K562 (cell line): Measurements from ENCODE around the gene NKIRAS1. TPM values are rescaled to one million over a fixed set of nuclear protein-coding genes. Genes with fewer than 3 reads are reported as not detected.

Experiments used
- ATAC-seq: fragments of 200-7000 bp; cut with Tn5 transposase; 3 replicates; pipeline ENCODE4 v1.9.1; 2020; ENCODE audit warnings: moderate library complexity
- BruUV-seq: library from RNA; stranded (reverse); fragments of 400-500 nt; replicated peaks from 2 replicates; lab custom pipeline; 2021; lab: Mats Ljungman, UMichigan
- CTCF ChIA-PET: fragments of 300-600 bp; formaldehyde crosslinking; extraction: SDS; loops from one replicate; lab custom pipeline; 2021; ENCODE audit warnings: low intra/inter-chr PET ratio; lab: Yijun Ruan, JAX
- POLR2A ChIA-PET: fragments of 300-600, 350-650 bp; sonication (Branson Sonifier 250); formaldehyde crosslinking; extraction: SDS; loops from one replicate; lab custom pipeline; 2021; ENCODE audit warnings: antibody characterized with exemption, inconsistent platforms; lab: Yijun Ruan, JAX
- DNase-seq, 4 experiments: peaks; one replicate each; pipeline versions ENCODE4 v3.0.0 to v3.0.0-alpha.2; 2011 to 2018; ENCODE audit warnings: low spot score in 3 of 4, mixed read lengths in 3 of 4; ENCODE audit errors: extremely low read depth in 1 of 4
- FAIRE-seq: peaks from 2 replicates; lab custom pipeline; 2011; peaks lifted over from hg19 to GRCh38; lab: Jason Lieb, UNC
- H2AFZ ChIP-seq: 2 replicates; pipeline ENCODE4 v1.6.0; 2011; ENCODE audit warnings: low read depth, low read length, control low read depth, inconsistent platforms
- H3K27ac ChIP-seq: fragments of 200-600 bp; 3 replicates; pipeline ENCODE4 v1.8.0; 2011; ENCODE audit warnings: low read depth, mild to moderate bottlenecking, control low read depth, inconsistent platforms, low read length, moderate library complexity, mixed read lengths; ENCODE audit errors: extremely low read depth
- H3K27me3 ChIP-seq, 2 experiments: fragments of 300-600 bp in 1 of 2; 2 replicates in 1 of 2; 3 replicates in 1 of 2; pipeline versions ENCODE4 v1.6.0 to v1.8.0; 2011; ENCODE audit warnings: inconsistent platforms in 2 of 2, low read length in 2 of 2, mild to moderate bottlenecking in 1 of 2, mixed read lengths in 1 of 2, moderate library complexity in 1 of 2; ENCODE audit not compliant: control insufficient read depth in 2 of 2, insufficient read depth in 2 of 2
- H3K36me3 ChIP-seq: fragments of 300-600 bp; 3 replicates; pipeline ENCODE4 v1.8.0; 2011; ENCODE audit warnings: mild to moderate bottlenecking, low read length, inconsistent platforms; ENCODE audit not compliant: control insufficient read depth, insufficient read depth
- H3K4me1 ChIP-seq, 2 experiments: fragments of 200-600 bp in 1 of 2; replicated peaks in 1 of 2; 2 replicates in 1 of 2; 3 replicates in 1 of 2; pipeline versions ENCODE4 v1.5.1 to v1.8.0; 2011; ENCODE audit warnings: inconsistent platforms in 2 of 2, low read length in 2 of 2, mild to moderate bottlenecking in 1 of 2, mixed read lengths in 1 of 2, moderate library complexity in 1 of 2; ENCODE audit not compliant: control insufficient read depth in 2 of 2, insufficient read depth in 2 of 2
- H3K4me2 ChIP-seq: 2 replicates; pipeline ENCODE4 v1.6.1; 2011; ENCODE audit warnings: low read length, control low read depth, inconsistent platforms, mixed read lengths; ENCODE audit not compliant: insufficient read depth
- H3K4me3 ChIP-seq: fragments of 200-600 bp; sonication (generic), shearing (Covaris generic); 2 replicates; pipeline ENCODE4 v1.5.1; 2016; ENCODE audit warnings: control low read depth, inconsistent platforms
- H3K79me2 ChIP-seq: fragments of 200-600 bp; 3 replicates; pipeline ENCODE4 v1.8.0; 2011; ENCODE audit warnings: low read length, inconsistent platforms; ENCODE audit not compliant: control insufficient read depth, insufficient read depth
- H3K9ac ChIP-seq, 2 experiments: 2 replicates each; pipeline versions ENCODE4 v1.6.0 to v1.6.1; 2011; ENCODE audit warnings: low read depth in 2 of 2, low read length in 2 of 2, control low read depth in 1 of 2, inconsistent platforms in 1 of 2, mild to moderate bottlenecking in 1 of 2, mixed read lengths in 1 of 2; ENCODE audit not compliant: insufficient read depth in 1 of 2
- H3K9me1 ChIP-seq: one replicate; pipeline ENCODE4 v1.6.0; 2011; ENCODE audit warnings: inconsistent platforms, mild to moderate bottlenecking, low read length, moderate library complexity; ENCODE audit not compliant: control insufficient read depth, insufficient read depth
- H3K9me3 ChIP-seq: replicated peaks from 2 replicates; pipeline ENCODE4 v1.5.1; 2011; ENCODE audit warnings: low read depth, low read length, inconsistent platforms; ENCODE audit not compliant: control insufficient read depth, insufficient read depth
- H4K20me1 ChIP-seq: replicated peaks from 2 replicates; pipeline ENCODE4 v1.6.1; 2011; ENCODE audit warnings: low read length, inconsistent platforms, mixed read lengths; ENCODE audit not compliant: control insufficient read depth, insufficient read depth
- GTF2E2 ChIP-seq: fragments of 200-800 bp; sonication (Bioruptor generic); IDR thresholded peaks from 2 replicates; pipeline ENCODE4 v1.6.1; 2016; ENCODE audit warnings: missing genetic modification characterization, missing compliant biosample characterization
- WGBS: fragments of 100-300 bp; shearing (Covaris generic); methylation state at CpG from one replicate; pipeline ENCODE4 v1.1.6; 2016; ENCODE audit warnings: low coverage, mixed read lengths; ENCODE audit not compliant: insufficient coverage; ENCODE audit errors: missing lambda C conversion rate; 5-methylcytosine and 5-hydroxymethylcytosine counted together
- in situ Hi-C: fragments of 300-500 bp; cut with MboI; formaldehyde crosslinking; loops from 4 replicates; pipeline ENCODE4 v1.15.0; 2018; ENCODE audit warnings: inconsistent platforms, mixed read lengths
- intact Hi-C: fragments of 100-400 bp; cut with micrococcal nuclease; formaldehyde crosslinking; loops from 2 replicates; pipeline ENCODE4 v1.14.2; 2022
- polyA plus RNA-seq, 8 experiments: library from polyadenylated mRNA; depleted of rRNA in 4 of 8; stranded (reverse) in 5 of 8; unstranded in 3 of 8; fragments of >200 nt; fragmentation: Nextera tagmentation in 2 of 8; fragmentation: Illumina TruSeq in 1 of 8; extraction: Ambion mirVana in 2 of 8; extraction: Trizol in 1 of 8; gene quantifications; 2 replicates each; pipeline versions ENCODE4 v1.2.1 to v1.2.3, GENCODE V29; 2011 to 2014; ENCODE audit warnings: inconsistent platforms in 1 of 8, missing spikeins in 1 of 8
- total RNA-seq, 7 experiments: library from RNA; depleted of rRNA in 6 of 7; stranded (reverse); fragments of >200 nt in 6 of 7; fragmentation: Illumina TruSeq in 2 of 7; extraction: Trizol in 2 of 7; gene quantifications; 2 replicates each; pipeline versions ENCODE4 v1.2.1 to v1.2.3, GENCODE V29; 2011 to 2021; ENCODE audit warnings: low replicate concordance in 1 of 7
- TF ChIP-seq, protein P1 (sequence below): fragments of 200-600 bp; sonication (generic); IDR thresholded peaks from one replicate; pipeline ENCODE4 v1.6.1; 2012; ENCODE audit warnings: mild to moderate bottlenecking, low read depth, low read length, inconsistent platforms

NKIRAS1 gene
- total and polyA plus RNA-seq, 9 of the 15 experiments (the other 6 are each of a cell fraction or from before 2014, with no cell fraction given), result 5.1 to 10.3 (median 6.3) TPM

DNA sequence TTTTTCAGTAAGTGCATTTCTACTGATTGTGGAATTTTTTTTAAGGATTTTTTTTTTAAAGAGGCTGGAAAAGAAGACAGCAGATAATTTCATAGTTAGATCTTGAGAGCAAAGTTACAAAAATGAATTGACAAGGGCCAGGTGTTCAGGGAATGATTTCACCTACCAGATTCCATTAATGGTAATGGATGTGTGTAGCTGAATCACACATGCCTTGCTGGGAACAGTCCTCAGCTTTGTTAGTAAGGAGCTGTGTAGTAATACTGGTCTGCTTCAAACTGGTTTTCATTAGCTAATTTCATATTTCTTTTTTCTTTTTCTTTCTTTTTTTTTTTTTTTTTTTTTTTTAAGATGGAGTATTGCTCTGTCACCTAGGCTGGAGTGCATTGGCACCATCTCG lies 44.3 kb upstream of the NKIRAS1 start:
- Histone ChIP-seq H3K9me3 (no peaks in the 10 kb centered on the region), H3K36me3 (peaks cover 3% of the 10 kb centered on the region; the same call in 2 of the 3 replicates), H3K79me2 (no peaks in the 10 kb centered on the region), H3K27ac (no peak overlapping the region), H3K9ac (no peak overlapping the region), H3K4me2 (no peak overlapping the region), H3K27me3 (no peaks in the 10 kb centered on the region), H2AFZ (no peak overlapping the region), H4K20me1 (no peaks in the 10 kb centered on the region), H3K4me3 (no peak overlapping the region), H3K9me1 (no peaks in the 10 kb centered on the region), H3K4me1 (no peaks in the 10 kb centered on the region)
- BruUV-seq, result no TSS peak
- ChIA-PET CTCF (no interaction called here), POLR2A (interaction anchor here (1.0 to 1.6 kb wide), 2 partner anchors 15 to 44 kb away, joined by 4 to 6 read pairs; partner anchors contain the start of genes NKIRAS1 and RPL15)
- in situ Hi-C loops (no loop called here), intact Hi-C loops (no loop called here)
- TF ChIP-seq, protein P1, sequence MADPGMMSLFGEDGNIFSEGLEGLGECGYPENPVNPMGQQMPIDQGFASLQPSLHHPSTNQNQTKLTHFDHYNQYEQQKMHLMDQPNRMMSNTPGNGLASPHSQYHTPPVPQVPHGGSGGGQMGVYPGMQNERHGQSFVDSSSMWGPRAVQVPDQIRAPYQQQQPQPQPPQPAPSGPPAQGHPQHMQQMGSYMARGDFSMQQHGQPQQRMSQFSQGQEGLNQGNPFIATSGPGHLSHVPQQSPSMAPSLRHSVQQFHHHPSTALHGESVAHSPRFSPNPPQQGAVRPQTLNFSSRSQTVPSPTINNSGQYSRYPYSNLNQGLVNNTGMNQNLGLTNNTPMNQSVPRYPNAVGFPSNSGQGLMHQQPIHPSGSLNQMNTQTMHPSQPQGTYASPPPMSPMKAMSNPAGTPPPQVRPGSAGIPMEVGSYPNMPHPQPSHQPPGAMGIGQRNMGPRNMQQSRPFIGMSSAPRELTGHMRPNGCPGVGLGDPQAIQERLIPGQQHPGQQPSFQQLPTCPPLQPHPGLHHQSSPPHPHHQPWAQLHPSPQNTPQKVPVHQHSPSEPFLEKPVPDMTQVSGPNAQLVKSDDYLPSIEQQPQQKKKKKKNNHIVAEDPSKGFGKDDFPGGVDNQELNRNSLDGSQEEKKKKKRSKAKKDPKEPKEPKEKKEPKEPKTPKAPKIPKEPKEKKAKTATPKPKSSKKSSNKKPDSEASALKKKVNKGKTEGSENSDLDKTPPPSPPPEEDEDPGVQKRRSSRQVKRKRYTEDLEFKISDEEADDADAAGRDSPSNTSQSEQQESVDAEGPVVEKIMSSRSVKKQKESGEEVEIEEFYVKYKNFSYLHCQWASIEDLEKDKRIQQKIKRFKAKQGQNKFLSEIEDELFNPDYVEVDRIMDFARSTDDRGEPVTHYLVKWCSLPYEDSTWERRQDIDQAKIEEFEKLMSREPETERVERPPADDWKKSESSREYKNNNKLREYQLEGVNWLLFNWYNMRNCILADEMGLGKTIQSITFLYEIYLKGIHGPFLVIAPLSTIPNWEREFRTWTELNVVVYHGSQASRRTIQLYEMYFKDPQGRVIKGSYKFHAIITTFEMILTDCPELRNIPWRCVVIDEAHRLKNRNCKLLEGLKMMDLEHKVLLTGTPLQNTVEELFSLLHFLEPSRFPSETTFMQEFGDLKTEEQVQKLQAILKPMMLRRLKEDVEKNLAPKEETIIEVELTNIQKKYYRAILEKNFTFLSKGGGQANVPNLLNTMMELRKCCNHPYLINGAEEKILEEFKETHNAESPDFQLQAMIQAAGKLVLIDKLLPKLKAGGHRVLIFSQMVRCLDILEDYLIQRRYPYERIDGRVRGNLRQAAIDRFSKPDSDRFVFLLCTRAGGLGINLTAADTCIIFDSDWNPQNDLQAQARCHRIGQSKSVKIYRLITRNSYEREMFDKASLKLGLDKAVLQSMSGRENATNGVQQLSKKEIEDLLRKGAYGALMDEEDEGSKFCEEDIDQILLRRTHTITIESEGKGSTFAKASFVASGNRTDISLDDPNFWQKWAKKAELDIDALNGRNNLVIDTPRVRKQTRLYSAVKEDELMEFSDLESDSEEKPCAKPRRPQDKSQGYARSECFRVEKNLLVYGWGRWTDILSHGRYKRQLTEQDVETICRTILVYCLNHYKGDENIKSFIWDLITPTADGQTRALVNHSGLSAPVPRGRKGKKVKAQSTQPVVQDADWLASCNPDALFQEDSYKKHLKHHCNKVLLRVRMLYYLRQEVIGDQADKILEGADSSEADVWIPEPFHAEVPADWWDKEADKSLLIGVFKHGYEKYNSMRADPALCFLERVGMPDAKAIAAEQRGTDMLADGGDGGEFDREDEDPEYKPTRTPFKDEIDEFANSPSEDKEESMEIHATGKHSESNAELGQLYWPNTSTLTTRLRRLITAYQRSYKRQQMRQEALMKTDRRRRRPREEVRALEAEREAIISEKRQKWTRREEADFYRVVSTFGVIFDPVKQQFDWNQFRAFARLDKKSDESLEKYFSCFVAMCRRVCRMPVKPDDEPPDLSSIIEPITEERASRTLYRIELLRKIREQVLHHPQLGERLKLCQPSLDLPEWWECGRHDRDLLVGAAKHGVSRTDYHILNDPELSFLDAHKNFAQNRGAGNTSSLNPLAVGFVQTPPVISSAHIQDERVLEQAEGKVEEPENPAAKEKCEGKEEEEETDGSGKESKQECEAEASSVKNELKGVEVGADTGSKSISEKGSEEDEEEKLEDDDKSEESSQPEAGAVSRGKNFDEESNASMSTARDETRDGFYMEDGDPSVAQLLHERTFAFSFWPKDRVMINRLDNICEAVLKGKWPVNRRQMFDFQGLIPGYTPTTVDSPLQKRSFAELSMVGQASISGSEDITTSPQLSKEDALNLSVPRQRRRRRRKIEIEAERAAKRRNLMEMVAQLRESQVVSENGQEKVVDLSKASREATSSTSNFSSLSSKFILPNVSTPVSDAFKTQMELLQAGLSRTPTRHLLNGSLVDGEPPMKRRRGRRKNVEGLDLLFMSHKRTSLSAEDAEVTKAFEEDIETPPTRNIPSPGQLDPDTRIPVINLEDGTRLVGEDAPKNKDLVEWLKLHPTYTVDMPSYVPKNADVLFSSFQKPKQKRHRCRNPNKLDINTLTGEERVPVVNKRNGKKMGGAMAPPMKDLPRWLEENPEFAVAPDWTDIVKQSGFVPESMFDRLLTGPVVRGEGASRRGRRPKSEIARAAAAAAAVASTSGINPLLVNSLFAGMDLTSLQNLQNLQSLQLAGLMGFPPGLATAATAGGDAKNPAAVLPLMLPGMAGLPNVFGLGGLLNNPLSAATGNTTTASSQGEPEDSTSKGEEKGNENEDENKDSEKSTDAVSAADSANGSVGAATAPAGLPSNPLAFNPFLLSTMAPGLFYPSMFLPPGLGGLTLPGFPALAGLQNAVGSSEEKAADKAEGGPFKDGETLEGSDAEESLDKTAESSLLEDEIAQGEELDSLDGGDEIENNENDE, result no peak
- no peak for TF ChIP-seq GTF2E2 (tag)
- WGBS, result no CpG with 5 or more reads among the region's 1 CpG
- FAIRE-seq, result no peak
- ATAC-seq, result no peak
- no peak for DNase-seq
